ENCODE data around the gene CPNE1. TPM values are rescaled to one million over a fixed set of nuclear protein-coding genes. Genes with fewer than 3 reads are reported as not detected.
A peak's percentile ranks its signal among the peaks of the same experiment; 100 is the strongest.

CPNE1 gene
- total RNA-seq, 1 donor from 2014 or later: 76.3 TPM

- no peak for DNase-seq (ENCODE audit: low read depth)
- no peak for FAIRE-seq
- H3K4me3 ChIP-seq (ENCODE audit: low read depth, low read length): no peak overlapping the region
These were observed 43.7 kb downstream of the CPNE1 start for GRCh38 chr20:35620818-35621559.

GRCh38 chr20:35619196-35620095 is 45.3 kb downstream of the CPNE1 start:
- DNase-seq (ENCODE audit: low read depth): peak; percentile 84
- Histone ChIP-seq H3K27me3 (ENCODE audit: control insufficient read depth, insufficient read depth, low read length) (no peaks in the 10 kb centered on the region), H3K4me3 (ENCODE audit: low read depth, low read length) (peak overlapping the region; percentile 49), H3K36me3 (ENCODE audit: control insufficient read depth, insufficient read depth, low read length) (peaks cover 6% of the 10 kb centered on the region)
- peak; percentile 53 for TF ChIP-seq CTCF (IDR thresholded peaks at IDR 0.05; ENCODE audit: insufficient read depth, low read length, severe bottlenecking)
- no peak for FAIRE-seq

More at GRCh38 chr20:35620818-35621559, 43.7 kb downstream of the CPNE1 start:
- TF ChIP-seq CTCF (IDR thresholded peaks at IDR 0.05; ENCODE audit: insufficient read depth, low read length, severe bottlenecking): no peak
- no peaks in the 10 kb centered on the region for H3K27me3 ChIP-seq (ENCODE audit: control insufficient read depth, insufficient read depth, low read length)
- peaks cover 6% of the 10 kb centered on the region for H3K36me3 ChIP-seq (ENCODE audit: control insufficient read depth, insufficient read depth, low read length)

GRCh38 chr20:35618263-35619131 is 46.2 kb downstream of the CPNE1 start:
- FAIRE-seq: no peak

GRCh38 chr20:35617397-35618262 is 47.1 kb downstream of the CPNE1 start:
- peak; percentile 68 for DNase-seq (ENCODE audit: low read depth)

More at GRCh38 chr20:35618263-35619131, 46.2 kb downstream of the CPNE1 start:
- H3K27me3 ChIP-seq (ENCODE audit: control insufficient read depth, insufficient read depth, low read length): no peaks in the 10 kb centered on the region
- peak overlapping the region; percentile 49 for H3K4me3 ChIP-seq (ENCODE audit: low read depth, low read length)
- DNase-seq (ENCODE audit: low read depth): peak; percentile 29
- H3K36me3 ChIP-seq (ENCODE audit: control insufficient read depth, insufficient read depth, low read length): peaks cover 6% of the 10 kb centered on the region
- no peak for TF ChIP-seq CTCF (IDR thresholded peaks at IDR 0.05; ENCODE audit: insufficient read depth, low read length, severe bottlenecking)

More at GRCh38 chr20:35617397-35618262, 47.1 kb downstream of the CPNE1 start:
- no peak for FAIRE-seq
- H3K36me3 ChIP-seq (ENCODE audit: control insufficient read depth, insufficient read depth, low read length): peaks cover 6% of the 10 kb centered on the region
- TF ChIP-seq CTCF (IDR thresholded peaks at IDR 0.05; ENCODE audit: insufficient read depth, low read length, severe bottlenecking): peak; percentile 55
- H3K27me3 ChIP-seq (ENCODE audit: control insufficient read depth, insufficient read depth, low read length): no peaks in the 10 kb centered on the region
- H3K4me3 ChIP-seq (ENCODE audit: low read depth, low read length): peak overlapping the region; percentile 49

All from bronchial epithelial cell (primary cell).